Prostate gland (tissue), 2 donors: ENCODE results near the gene TBX15.

Source experiments
- POLR2AphosphoS5 ChIP-seq: sonication (generic); formaldehyde crosslinking; IDR thresholded peaks from one replicate; pipeline ENCODE4 v1.6.1; 2017; ENCODE audit warnings: antibody characterized with exemption
- TF ChIP-seq, protein P1 (sequence below), 4 experiments: fragments of 200-600 bp in 2 of 4; fragments of 450-650 bp in 2 of 4; sonication (generic) in 2 of 4; IDR thresholded peaks; 1 replicate in 3 of 4; 2 replicates in 1 of 4; pipeline ENCODE4 v1.5.1; 2016 to 2019; ENCODE audit warnings: antibody characterized with exemption in 4 of 4, mild to moderate bottlenecking in 2 of 4, moderate library complexity in 2 of 4

DNA sequence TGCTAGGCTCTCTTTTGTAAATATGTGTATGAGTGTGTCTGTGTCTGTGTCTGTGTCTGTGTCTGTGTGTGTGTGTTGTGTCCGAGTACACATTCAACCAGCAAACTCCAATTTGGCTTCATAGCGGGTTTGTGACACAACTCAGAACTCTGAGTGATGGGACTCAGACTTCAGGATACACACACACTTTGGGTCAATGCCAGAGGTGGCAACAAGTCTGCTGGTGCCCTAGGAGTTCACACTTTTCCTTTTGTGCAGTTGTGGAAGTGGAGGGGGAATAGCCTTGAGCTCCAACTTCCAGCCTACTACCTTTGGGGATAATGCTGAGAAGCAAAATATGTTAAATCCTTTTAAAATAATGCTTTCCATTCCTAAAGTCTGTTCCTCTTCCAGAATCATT, 16.6 kb upstream of the TBX15 start:
- TF ChIP-seq, protein P1, sequence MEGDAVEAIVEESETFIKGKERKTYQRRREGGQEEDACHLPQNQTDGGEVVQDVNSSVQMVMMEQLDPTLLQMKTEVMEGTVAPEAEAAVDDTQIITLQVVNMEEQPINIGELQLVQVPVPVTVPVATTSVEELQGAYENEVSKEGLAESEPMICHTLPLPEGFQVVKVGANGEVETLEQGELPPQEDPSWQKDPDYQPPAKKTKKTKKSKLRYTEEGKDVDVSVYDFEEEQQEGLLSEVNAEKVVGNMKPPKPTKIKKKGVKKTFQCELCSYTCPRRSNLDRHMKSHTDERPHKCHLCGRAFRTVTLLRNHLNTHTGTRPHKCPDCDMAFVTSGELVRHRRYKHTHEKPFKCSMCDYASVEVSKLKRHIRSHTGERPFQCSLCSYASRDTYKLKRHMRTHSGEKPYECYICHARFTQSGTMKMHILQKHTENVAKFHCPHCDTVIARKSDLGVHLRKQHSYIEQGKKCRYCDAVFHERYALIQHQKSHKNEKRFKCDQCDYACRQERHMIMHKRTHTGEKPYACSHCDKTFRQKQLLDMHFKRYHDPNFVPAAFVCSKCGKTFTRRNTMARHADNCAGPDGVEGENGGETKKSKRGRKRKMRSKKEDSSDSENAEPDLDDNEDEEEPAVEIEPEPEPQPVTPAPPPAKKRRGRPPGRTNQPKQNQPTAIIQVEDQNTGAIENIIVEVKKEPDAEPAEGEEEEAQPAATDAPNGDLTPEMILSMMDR (IDR thresholded peaks at IDR 0.05) = no peak
- no peak for TF ChIP-seq POLR2AphosphoS5
